Neuronal stem cell (in vitro differentiated cells): ENCODE results near the gene RNF213.
"Not testable (repeated sequence)": the region's sequence is repeated elsewhere in the genome, so short reads cannot be mapped to it uniquely, and the experiment has no call there.

Experiments used
- DNase-seq: peaks from one replicate; pipeline ENCODE4 v3.0.0-alpha.2; 2013; ENCODE audit warnings: low spot score
- H2AFZ ChIP-seq: one replicate; pipeline ENCODE4 v1.6.1; 2013; ENCODE audit warnings: mild to moderate bottlenecking, low read length, inconsistent platforms
- H2AK5ac ChIP-seq: 2 replicates; pipeline ENCODE4 v1.6.1; 2013; ENCODE audit warnings: low read depth, mild to moderate bottlenecking, inconsistent platforms, low read length, moderate library complexity, mixed read lengths
- H2BK120ac ChIP-seq: 2 replicates; pipeline ENCODE4 v1.6.1; 2013; ENCODE audit warnings: low read depth, mild to moderate bottlenecking, inconsistent platforms, low read length, moderate library complexity, mixed read lengths
- H2BK12ac ChIP-seq: one replicate; pipeline ENCODE4 v1.6.1; 2013; ENCODE audit warnings: low read length, inconsistent platforms
- H2BK15ac ChIP-seq: 2 replicates; pipeline ENCODE4 v1.6.1; 2013; ENCODE audit warnings: mild to moderate bottlenecking, low read length, inconsistent platforms, mixed read lengths
- H2BK5ac ChIP-seq: one replicate; pipeline ENCODE4 v1.6.1; 2013; ENCODE audit warnings: inconsistent platforms, mild to moderate bottlenecking, low read length, moderate library complexity
- H3K14ac ChIP-seq: one replicate; pipeline ENCODE4 v1.6.1; 2013; ENCODE audit warnings: low read length, inconsistent platforms
- H3K18ac ChIP-seq: 2 replicates; pipeline ENCODE4 v1.6.1; 2013; ENCODE audit warnings: low read length, inconsistent platforms
- H3K23ac ChIP-seq: 2 replicates; pipeline ENCODE4 v1.6.1; 2013; ENCODE audit warnings: low read depth, mild to moderate bottlenecking, mixed read lengths, low read length, inconsistent platforms; ENCODE audit not compliant: poor library complexity
- H3K27ac ChIP-seq: replicated peaks from 3 replicates; pipeline ENCODE4 v1.5.1; 2013; ENCODE audit warnings: low read length, inconsistent platforms
- H3K27me3 ChIP-seq, 3 experiments: 2 replicates each; pipeline ENCODE4 v1.6.1; 2013; ENCODE audit warnings: low read length in 3 of 3, mild to moderate bottlenecking in 2 of 3, inconsistent platforms in 1 of 3, low read depth in 1 of 3, mixed read lengths in 1 of 3, moderate library complexity in 1 of 3; ENCODE audit not compliant: control insufficient read depth in 3 of 3, insufficient read depth in 3 of 3
- H3K36me3 ChIP-seq, 2 donors: replicated peaks in 1 of 2; 2 replicates each; pipeline ENCODE4 v1.6.1; 2013; ENCODE audit warnings: low read length in 2 of 2; ENCODE audit not compliant: control insufficient read depth in 2 of 2, insufficient read depth in 2 of 2
- H3K4ac ChIP-seq: 2 replicates; pipeline ENCODE4 v1.6.1; 2013; ENCODE audit warnings: inconsistent platforms, mild to moderate bottlenecking, low read length, moderate library complexity
- H3K4me1 ChIP-seq, 2 donors: 1 replicate in 1 of 2; 2 replicates in 1 of 2; pipeline ENCODE4 v1.6.1; 2013; ENCODE audit warnings: low read length in 2 of 2, low read depth in 1 of 2; ENCODE audit not compliant: control insufficient read depth in 2 of 2, insufficient read depth in 1 of 2
- H3K4me2 ChIP-seq: one replicate; pipeline ENCODE4 v1.6.1; 2013; ENCODE audit warnings: mild to moderate bottlenecking, low read length, inconsistent platforms; ENCODE audit not compliant: insufficient read depth, poor library complexity, severe bottlenecking
- H3K4me3 ChIP-seq, 2 donors: 2 replicates each; pipeline ENCODE4 v1.5.1; 2013; ENCODE audit warnings: low read length in 2 of 2, mild to moderate bottlenecking in 2 of 2, inconsistent platforms in 1 of 2, moderate library complexity in 1 of 2
- H3K79me1 ChIP-seq: one replicate; pipeline ENCODE4 v1.6.1; 2013; ENCODE audit warnings: low read depth, mild to moderate bottlenecking, inconsistent platforms, low read length, moderate library complexity
- H3K9ac ChIP-seq: one replicate; pipeline ENCODE4 v1.6.1; 2013; ENCODE audit warnings: mild to moderate bottlenecking, low read depth, low read length, inconsistent platforms; ENCODE audit not compliant: poor library complexity
- H3K9me3 ChIP-seq, 2 donors: replicated peaks in 1 of 2; 2 replicates each; pipeline versions ENCODE3 to v1.6.1; 2013; ENCODE audit warnings: low read length in 2 of 2, mild to moderate bottlenecking in 2 of 2, inconsistent platforms in 1 of 2, low read depth in 1 of 2, mixed read lengths in 1 of 2, moderate library complexity in 1 of 2; ENCODE audit not compliant: control insufficient read depth in 2 of 2, insufficient read depth in 1 of 2
- H4K8ac ChIP-seq: one replicate; pipeline ENCODE4 v1.6.1; 2013; ENCODE audit warnings: low read depth, mild to moderate bottlenecking, inconsistent platforms, low read length, moderate library complexity
- H4K91ac ChIP-seq: one replicate; pipeline ENCODE4 v1.6.1; 2013; ENCODE audit warnings: low read length, low read depth, mild to moderate bottlenecking, inconsistent platforms; ENCODE audit not compliant: poor library complexity
- WGBS, 2 donors: extraction: QIAGEN DNeasy Blood & Tissue Kit; methylation state at CpG; one replicate each; pipeline ENCODE4 v1.1.7; 2013; ENCODE audit warnings: missing lambda C conversion rate in 2 of 2, mixed read lengths in 1 of 2; ENCODE audit not compliant: insufficient read length in 2 of 2, insufficient replicate concordance in 1 of 2; ENCODE audit errors: extremely low coverage in 2 of 2; 5-methylcytosine and 5-hydroxymethylcytosine counted together

RNF213 gene

GRCh38 chr17:80330938-80331337 is 70.3 kb downstream of the RNF213 start:
- H2BK5ac ChIP-seq, result not testable (repeated sequence)

GRCh38 chr17:80331820-80332219 is 71.2 kb downstream of the RNF213 start:
- H3K14ac ChIP-seq, result no peak overlapping the region
- no peaks in the 10 kb centered on the region for H3K9me3 ChIP-seq
- no peak overlapping the region for H2AFZ ChIP-seq
- no peak overlapping the region for H3K4me2 ChIP-seq
- H3K4me1 ChIP-seq, result no peaks in the 10 kb centered on the region
- no peak overlapping the region for H2BK120ac ChIP-seq
- no peak overlapping the region for H3K23ac ChIP-seq
- no peak overlapping the region for H3K4ac ChIP-seq
- H2BK15ac ChIP-seq, result no peak overlapping the region
- H2BK12ac ChIP-seq, result no peak overlapping the region
- H2AK5ac ChIP-seq, result no peak overlapping the region
- DNase-seq, result no peak
- no peak overlapping the region for H4K8ac ChIP-seq
- no peak overlapping the region for H3K4me3 ChIP-seq
- H3K36me3 ChIP-seq, result peaks cover 15 to 73% of the 10 kb centered on the region in 2 donors
- no peaks in the 10 kb centered on the region for H3K79me1 ChIP-seq
- H2BK5ac ChIP-seq, result no peak overlapping the region
- no peak overlapping the region for H3K27ac ChIP-seq
- no CpG with 5 or more reads among the region's 10 CpGs for WGBS, 2 donors
- no peak overlapping the region for H4K91ac ChIP-seq
- H3K9ac ChIP-seq, result no peak overlapping the region
- no peaks in the 10 kb centered on the region for H3K27me3 ChIP-seq
- no peak overlapping the region for H3K18ac ChIP-seq

More at GRCh38 chr17:80330938-80331337, 70.3 kb downstream of the RNF213 start:
- not testable (repeated sequence) for H3K4ac ChIP-seq, H3K4me1 ChIP-seq, H3K27ac ChIP-seq, H4K91ac ChIP-seq, H2BK120ac ChIP-seq, H3K9me3 ChIP-seq, H2BK15ac ChIP-seq, DNase-seq, H3K14ac ChIP-seq, H3K79me1 ChIP-seq, H3K9ac ChIP-seq, H2AFZ ChIP-seq, H4K8ac ChIP-seq, H2BK12ac ChIP-seq, H3K23ac ChIP-seq, H2AK5ac ChIP-seq, H3K4me2 ChIP-seq, H3K4me3 ChIP-seq, H3K18ac ChIP-seq, H3K27me3 ChIP-seq
- WGBS, 2 donors, result no CpG with 5 or more reads among the region's 6 CpGs
- H3K36me3 ChIP-seq, result peaks cover 14 to 72% of the 10 kb centered on the region in 2 donors

GRCh38 chr17:80337195-80337895 is 76.7 kb downstream of the RNF213 start:
- no peaks in the 10 kb centered on the region for H3K9me3 ChIP-seq
- H3K18ac ChIP-seq, result no peak overlapping the region
- no peak overlapping the region for H4K8ac ChIP-seq
- H3K27ac ChIP-seq, result no peak overlapping the region
- H2BK12ac ChIP-seq, result no peak overlapping the region
- no CpG with 5 or more reads among the region's 27 CpGs for WGBS, 2 donors
- no peak for DNase-seq
- H3K23ac ChIP-seq, result no peak overlapping the region
- no peak overlapping the region for H3K9ac ChIP-seq
- no peak overlapping the region for H4K91ac ChIP-seq
- peak overlapping the region; percentile 51 for H3K14ac ChIP-seq
- no peak overlapping the region for H3K4me2 ChIP-seq
- no peak overlapping the region for H3K4ac ChIP-seq
- no peaks in the 10 kb centered on the region for H3K4me1 ChIP-seq
- no peak overlapping the region for H2AK5ac ChIP-seq
- H2BK5ac ChIP-seq, result no peak overlapping the region
- no peaks in the 10 kb centered on the region for H3K79me1 ChIP-seq
- H2AFZ ChIP-seq, result no peak overlapping the region
- H3K27me3 ChIP-seq, result no peaks in the 10 kb centered on the region
- no peak overlapping the region for H2BK120ac ChIP-seq
- H2BK15ac ChIP-seq, result no peak overlapping the region
- peaks cover 29 to 76% of the 10 kb centered on the region in 2 donors for H3K36me3 ChIP-seq
- H3K4me3 ChIP-seq, result no peak overlapping the region

- H2BK5ac ChIP-seq, result no peak overlapping the region
- H3K4me2 ChIP-seq, result no peak overlapping the region
- H3K18ac ChIP-seq, result no peak overlapping the region
- peaks cover 32 to 79% of the 10 kb centered on the region in 2 donors for H3K36me3 ChIP-seq
- H4K8ac ChIP-seq, result no peak overlapping the region
- H3K27me3 ChIP-seq, result no peaks in the 10 kb centered on the region
- no peak overlapping the region for H3K23ac ChIP-seq
- no peaks in the 10 kb centered on the region for H3K79me1 ChIP-seq
- H3K4me3 ChIP-seq, result peak overlapping the region in 1 of 2 donors; percentile 63
- H3K4me1 ChIP-seq, result no peaks in the 10 kb centered on the region
- DNase-seq, result no peak
- no peak overlapping the region for H2AFZ ChIP-seq
- no peak overlapping the region for H2BK120ac ChIP-seq
- no peak overlapping the region for H2BK15ac ChIP-seq
- H3K9me3 ChIP-seq, result no peaks in the 10 kb centered on the region
- H3K27ac ChIP-seq, result no peak overlapping the region
- H3K9ac ChIP-seq, result no peak overlapping the region
- no peak overlapping the region for H2AK5ac ChIP-seq
- WGBS, 2 donors, result no CpG with 5 or more reads among the region's 8 CpGs
- no peak overlapping the region for H3K4ac ChIP-seq
- H4K91ac ChIP-seq, result no peak overlapping the region
- H2BK12ac ChIP-seq, result no peak overlapping the region
- H3K14ac ChIP-seq, result no peak overlapping the region
Measured at GRCh38 chr17:80339118-80339517, 78.5 kb downstream of the RNF213 start.
